ENCODE results near the gene AFMID.
"Not testable (repeated sequence)": the region's sequence is repeated elsewhere in the genome, so short reads cannot be mapped to it uniquely, and the experiment has no call there.

AFMID gene

DNA sequence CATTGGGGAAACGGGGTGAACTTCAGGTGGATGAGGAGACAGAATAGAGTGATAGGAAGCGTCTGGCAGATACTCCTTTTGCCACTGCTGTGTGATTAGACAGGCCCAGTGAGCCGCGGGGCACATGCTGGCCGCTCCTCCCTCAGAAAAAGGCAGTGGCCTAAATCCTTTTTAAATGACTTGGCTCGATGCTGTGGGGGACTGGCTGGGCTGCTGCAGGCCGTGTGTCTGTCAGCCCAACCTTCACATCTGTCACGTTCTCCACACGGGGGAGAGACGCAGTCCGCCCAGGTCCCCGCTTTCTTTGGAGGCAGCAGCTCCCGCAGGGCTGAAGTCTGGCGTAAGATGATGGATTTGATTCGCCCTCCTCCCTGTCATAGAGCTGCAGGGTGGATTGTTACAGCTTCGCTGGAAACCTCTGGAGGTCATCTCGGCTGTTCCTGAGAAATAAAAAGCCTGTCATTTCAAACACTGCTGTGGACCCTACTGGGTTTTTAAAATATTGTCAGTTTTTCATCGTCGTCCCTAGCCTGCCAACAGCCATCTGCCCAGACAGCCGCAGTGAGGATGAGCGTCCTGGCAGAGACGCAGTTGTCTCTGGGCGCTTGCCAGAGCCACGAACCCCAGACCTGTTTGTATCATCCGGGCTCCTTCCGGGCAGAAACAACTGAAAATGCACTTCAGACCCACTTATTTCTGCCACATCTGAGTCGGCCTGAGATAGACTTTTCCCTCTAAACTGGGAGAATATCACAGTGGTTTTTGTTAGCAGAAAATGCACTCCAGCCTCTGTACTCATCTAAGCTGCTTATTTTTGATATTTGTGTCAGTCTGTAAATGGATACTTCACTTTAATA is 37.3 kb downstream of the AFMID start:
- DNase-seq (ENCODE audit: low spot score): no peak

DNA sequence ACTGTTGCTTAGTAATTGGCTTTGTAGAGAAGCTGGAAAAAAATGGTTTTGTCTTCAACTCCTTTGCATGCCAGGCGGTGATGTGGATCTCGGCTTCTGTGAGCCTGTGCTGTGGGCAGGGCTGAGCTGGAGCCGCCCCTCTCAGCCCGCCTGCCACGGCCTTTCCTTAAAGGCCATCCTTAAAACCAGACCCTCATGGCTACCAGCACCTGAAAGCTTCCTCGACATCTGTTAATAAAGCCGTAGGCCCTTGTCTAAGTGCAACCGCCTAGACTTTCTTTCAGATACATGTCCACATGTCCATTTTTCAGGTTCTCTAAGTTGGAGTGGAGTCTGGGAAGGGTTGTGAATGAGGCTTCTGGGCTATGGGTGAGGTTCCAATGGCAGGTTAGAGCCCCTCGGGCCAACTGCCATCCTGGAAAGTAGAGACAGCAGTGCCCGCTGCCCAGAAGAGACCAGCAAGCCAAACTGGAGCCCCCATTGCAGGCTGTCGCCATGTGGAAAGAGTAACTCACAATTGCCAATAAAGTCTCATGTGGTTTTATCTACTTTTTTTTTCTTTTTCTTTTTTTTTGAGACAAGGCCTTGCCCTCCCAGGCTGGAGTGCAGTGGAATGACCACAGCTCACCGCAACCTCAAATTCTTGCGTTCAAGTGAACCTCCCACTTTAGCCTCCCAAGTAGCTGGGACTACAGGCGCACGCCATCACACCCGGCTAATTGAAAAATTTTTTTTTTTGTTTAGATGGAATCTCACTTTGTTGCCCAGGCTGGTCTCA is 38.1 kb downstream of the AFMID start:
- no peak for DNase-seq (ENCODE audit: low spot score)

DNA sequence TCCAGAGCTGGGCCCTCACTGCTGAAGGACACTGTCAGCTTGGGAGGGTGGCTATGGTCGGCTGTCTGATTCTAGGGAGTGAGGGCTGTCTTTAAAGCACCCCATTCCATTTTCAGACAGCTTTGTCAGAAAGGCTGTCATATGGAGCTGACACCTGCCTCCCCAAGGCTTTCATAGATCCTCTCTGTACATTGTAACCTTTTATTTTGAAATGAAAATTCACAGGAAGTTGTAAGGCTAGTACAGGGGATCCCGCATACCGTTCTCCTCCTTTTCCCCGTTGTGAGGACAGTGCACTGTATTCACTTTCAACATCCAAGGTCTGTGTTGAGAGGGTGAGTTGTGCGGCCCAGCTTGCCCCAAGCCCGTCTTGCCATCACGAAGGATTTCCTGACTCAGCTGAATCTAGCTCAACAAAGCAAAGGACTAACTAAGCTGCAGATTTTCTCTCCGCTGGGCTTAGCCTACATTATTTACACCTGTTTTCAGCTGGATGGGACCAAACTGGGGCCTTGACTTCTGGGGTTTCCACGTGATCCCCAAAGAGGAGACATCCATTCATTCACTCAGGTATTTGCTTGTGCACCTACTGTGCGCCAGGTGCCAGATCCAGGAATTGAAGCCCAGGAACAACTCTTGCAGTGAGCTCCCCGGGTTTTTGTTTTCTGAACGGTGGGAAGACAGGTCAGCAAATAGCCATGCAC is 39.0 kb downstream of the AFMID start:
- DNase-seq (ENCODE audit: low spot score): no peak

DNA sequence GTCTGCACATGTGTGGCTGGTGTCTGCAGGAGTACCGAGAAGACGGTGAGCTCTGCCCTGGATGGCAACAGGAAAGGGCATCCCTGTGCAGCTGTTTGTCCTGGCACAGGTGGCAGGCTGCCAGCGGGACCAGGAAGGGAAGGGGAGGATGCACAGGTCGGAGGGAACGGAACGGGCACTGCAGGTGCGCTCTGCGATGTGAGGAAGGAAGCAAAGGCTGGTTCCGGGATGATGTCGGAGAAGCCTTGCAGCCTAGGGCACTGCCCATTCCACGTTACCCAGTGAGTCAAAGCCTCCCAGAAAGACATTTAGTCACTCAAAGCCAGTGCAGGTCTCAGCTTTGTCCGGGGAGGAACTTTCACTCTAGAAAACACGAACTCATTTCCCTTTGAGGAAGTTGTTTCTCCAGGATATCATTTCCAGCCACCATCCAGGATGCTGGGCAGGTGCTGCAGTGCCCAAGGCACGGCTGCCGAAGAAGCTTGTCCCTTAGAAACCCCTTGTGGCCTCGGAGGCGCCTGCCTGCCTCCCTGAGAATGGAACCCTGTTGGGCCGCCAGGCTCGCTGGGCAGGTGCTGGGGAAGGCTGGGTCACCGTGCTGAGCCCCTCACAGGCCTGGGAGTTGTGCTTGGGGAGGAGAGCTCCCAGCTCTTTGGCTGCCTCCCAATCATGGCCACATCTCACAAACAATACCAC is 39.7 kb downstream of the AFMID start:
- no peak for DNase-seq (ENCODE audit: low spot score)

DNA sequence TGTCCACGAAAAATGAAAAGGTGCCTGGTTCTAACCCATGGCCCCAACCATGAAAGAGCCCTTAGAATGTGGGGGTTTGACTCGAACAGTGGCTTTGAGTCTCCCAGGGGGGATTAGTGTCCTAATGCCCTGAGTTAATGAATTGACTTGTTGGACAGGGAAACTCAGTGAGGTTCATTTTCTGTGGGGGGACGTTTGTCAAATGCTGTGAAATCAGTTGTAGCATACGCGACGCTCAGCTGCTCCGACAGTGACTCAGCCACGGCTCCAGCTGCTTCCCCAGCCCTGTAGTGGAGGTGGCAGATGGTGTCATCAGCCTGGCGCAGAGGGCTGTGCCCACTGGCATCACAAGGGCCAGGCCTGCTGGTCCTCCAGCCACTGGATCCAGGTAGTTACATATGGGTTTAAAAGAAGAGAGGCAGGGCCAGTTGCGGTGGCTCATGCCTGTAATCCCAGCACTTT is 40.3 kb downstream of the AFMID start:
- no peak for DNase-seq (ENCODE audit: low spot score)

DNA sequence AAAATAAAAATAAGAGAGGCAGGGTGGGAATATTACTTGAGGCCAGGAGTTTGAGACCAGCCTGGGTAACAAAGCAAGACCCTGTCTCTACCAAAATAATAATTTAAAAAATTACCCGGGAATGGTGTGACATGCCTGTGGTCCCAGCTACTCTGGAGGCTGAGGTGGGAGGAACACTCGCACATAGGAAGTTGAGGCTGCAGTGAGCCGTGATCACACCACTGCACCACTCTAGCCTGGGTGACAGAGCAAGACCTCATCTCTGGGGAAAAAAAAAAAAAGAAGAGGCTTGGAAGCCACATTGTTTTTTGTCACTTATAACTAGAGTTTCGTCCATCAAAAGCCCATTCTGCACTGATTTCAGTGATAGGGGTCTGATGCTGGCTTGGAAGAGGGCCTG is 41.0 kb downstream of the AFMID start:
- no peak for DNase-seq (ENCODE audit: low spot score)

DNA sequence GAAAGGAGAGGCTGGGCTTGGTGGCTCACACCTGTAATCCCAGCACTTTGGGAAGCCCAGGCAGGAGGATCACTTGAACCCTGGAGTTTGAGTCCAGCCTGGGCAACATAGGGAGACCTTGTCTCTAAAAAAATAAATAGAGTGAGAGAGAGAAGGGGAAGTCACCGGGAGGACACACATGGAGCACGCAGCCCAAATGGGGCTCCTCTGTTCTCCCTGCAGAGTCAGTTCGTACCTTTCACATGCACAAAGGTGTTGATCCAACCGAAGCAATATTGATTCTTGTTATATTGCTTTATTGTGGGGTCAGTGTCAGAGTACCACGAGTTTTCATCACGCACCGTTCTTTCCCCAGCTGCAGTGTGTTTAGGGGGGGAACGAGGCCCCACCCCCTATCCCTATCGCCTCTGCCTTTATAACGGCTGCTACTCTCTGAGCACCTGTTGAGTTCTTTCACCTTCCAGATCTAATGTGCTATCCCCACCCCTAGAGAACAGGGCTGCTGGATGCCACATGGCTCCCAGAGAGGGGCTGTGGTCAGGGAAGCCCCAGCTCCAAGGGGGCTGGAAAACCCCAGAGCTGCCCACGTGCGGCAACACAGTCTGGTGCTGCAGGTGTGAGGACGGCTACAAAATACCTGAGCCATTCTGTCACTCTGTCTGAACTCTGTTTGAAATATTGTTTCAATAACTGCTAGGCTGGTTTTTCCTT is 43.2 kb downstream of the AFMID start:
- DNase-seq (ENCODE audit: low spot score): no peak

DNA sequence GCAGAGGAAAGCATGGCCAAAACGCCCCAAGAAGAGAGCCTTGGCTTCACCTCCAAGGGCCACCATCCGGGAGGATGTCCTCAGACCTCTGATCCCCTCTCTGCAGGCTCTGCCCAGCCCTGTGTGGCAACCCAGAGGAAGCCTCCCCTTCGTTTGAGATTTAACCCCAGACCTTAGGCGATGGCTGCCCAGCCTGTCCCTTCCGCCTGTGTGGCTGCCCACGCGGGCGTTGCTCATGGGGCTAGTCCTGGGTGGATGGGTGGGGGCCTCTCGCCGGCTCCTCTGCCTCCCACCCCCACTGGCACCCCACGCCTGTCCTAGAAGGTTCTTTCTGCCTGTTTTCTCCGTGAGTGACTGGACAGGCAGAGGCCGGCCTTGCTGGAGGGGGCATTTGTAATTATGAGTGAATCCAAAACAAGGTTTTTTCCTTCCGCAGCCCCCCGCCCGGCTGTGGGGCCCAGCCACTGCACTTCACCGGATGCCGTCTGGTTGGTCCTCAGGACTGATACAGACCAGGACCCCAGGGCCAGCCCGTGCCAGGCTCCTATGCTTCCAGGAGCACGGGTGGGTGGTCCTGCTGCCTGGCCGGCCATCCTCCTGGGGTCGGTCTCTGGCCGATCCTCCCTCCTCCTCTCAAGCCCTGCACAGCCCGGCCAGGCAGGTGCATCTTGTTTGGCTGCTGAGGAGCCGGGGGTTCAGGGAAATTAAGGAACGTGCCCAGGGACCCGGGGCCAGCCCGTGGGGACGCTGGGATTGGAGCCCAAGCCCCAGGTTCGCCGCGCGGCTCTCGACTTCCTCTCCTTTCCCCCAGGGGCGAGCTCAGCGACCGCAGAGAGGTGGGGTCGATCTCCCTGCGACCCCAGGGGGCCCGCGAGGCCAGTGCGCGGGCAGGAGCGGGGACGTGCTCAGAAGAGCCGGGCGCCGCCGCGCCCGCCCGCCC is 44.1 kb downstream of the AFMID start, which contains the start of gene TMEM235:
Gene TMEM235 (plus strand): TSS at position 636 of the 940 bp plus-strand sequence. CDS start 393 bp downstream, outside the sequence.
- DNase-seq (ENCODE audit: low spot score): no peak

DNA sequence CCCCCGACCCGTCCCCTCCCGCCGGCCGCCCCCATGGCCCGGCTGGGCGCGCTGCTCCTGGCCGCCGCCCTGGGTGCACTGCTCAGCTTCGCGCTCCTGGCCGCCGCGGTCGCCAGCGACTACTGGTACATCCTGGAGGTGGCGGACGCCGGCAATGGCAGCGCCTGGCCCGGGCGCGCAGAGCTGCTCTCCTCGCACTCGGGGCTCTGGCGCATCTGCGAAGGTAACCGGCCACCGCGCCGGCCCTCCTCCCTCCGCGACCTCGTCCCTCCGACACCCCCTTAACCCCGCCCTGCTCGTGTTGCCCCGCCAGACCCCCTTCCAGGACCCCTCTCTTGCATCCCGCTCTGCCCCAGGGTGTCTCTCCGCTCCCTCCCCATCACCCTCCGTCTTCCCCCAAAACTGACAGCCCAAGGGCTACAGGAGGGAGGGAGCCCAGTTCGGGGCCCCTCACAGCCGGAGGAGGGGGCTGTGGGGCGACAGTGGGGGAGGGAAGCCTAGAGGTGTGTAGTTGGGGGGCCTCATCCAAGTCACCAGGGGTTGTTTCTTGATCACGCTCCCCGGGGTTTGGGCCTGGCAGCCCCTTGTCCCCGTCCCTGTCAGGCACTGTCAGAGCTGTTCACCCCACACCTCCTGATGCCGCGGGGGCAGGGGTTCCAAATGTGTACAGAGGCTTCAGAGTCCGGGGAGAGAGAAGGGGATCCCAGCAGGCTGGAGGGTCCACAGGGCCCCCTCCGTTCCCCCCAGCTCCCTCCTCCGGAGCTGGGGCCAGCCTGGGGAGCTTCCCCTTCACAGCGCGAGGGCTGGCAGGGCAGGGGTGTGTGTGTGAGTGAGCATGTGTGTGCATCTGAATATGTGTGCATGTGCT is 45.1 kb downstream of the AFMID start:
- no peak for DNase-seq (ENCODE audit: low spot score)

DNA sequence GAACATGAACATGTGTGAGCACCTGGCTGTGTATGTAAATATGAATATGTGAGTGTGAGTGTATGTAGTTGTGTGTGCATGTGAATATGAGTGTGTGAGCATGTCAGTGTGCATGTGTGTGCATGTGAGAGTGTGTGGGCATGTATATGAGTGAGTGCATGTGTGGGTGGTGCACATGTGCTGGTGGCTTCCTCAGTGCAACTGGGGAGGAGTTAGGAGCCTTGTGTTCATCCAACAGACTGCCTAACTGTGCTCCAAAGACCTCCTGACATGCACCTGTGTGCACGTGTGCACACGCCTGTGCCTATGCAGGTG is 45.7 kb downstream of the AFMID start:
- no peak for DNase-seq (ENCODE audit: low spot score)

DNA sequence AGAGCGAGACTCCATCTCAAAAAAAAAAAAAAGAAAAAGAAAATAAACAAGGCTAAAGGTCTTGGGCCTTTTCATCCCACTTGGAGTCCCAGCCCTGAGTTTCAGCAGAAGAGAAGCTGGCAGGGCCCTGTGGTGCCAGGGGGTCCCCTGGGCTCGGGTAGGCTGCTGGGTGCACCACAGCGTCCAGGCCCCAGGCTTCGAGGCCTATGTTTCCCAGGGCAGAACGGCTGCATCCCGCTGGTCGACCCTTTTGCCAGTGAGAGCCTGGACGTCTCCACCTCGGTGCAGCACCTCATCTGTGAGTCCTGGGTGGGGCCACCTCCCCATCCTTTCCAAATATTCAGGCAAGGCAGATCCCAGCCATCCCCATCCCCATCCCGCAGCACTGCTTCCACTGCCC is 46.5 kb downstream of the AFMID start:
- no peak for DNase-seq (ENCODE audit: low spot score)

DNA sequence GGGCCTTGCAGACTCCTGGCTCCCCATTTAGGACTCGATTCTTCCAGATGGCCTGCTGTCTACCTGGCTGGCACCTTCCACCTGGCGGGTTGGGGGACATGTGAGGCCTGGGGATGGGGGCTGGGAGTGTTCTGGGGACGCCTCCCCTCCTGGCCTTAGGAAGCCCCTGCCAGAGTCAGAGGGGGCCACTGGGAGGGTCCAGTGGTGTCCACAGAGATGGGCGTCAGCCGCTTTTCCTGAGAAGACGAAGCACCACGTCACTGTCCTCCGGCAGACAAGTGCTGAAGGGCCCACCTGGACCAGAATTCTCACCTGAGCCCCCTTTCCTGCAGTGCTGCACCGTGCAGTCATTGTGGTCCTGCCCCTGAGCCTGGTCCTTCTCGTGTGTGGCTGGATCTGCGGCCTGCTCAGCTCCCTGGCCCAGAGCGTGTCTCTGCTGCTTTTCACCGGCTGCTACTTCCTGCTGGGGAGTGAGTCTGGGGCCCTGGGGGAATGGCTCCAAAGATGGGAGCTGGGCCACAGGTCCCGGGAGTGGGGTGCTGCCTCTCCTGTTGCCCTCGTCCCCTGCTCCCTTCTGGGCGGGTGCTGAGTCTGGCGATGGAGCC is 47.2 kb downstream of the AFMID start:
- no peak for DNase-seq (ENCODE audit: low spot score)

DNA sequence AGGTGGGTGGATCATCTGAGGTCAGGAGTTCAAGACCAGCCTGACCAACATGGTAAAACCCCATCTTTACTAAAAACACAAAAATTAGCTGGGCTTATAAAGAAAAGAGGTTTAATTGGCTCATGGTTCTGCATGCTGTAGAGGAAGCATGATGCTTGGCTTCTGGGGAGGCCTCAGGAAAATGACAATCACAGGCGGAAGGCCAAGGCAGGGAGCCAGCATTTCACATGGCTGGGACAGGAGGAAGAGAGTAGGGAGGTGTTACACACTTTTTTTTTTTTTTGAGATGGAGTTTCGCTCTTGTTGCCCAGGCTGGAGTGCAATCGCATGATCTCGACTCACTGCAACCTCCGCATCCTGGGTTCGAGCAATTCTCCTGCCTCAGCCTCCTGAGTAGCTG is 47.9 kb downstream of the AFMID start:
- not testable (repeated sequence) for DNase-seq (ENCODE audit: low spot score)

DNA sequence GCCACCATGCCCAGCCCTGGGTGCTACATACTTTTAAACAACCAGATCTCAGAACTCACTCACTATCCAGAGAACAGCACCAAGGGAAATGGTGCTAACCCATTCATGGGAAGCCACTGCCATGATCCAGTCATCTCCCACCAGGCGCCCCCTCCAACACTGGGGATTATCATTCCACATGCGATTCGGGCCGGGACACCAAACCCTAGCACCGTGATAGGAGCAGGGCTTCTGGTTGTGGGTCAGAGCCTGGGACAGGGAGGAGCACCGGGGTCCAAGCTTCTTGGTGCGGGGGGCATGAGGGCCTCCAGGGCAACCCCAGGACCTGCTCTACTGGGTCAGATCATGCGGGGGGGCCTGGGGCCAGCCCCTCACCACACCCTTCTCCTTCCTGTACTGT is 48.7 kb downstream of the AFMID start:
- no peak for DNase-seq (ENCODE audit: low spot score)

DNA sequence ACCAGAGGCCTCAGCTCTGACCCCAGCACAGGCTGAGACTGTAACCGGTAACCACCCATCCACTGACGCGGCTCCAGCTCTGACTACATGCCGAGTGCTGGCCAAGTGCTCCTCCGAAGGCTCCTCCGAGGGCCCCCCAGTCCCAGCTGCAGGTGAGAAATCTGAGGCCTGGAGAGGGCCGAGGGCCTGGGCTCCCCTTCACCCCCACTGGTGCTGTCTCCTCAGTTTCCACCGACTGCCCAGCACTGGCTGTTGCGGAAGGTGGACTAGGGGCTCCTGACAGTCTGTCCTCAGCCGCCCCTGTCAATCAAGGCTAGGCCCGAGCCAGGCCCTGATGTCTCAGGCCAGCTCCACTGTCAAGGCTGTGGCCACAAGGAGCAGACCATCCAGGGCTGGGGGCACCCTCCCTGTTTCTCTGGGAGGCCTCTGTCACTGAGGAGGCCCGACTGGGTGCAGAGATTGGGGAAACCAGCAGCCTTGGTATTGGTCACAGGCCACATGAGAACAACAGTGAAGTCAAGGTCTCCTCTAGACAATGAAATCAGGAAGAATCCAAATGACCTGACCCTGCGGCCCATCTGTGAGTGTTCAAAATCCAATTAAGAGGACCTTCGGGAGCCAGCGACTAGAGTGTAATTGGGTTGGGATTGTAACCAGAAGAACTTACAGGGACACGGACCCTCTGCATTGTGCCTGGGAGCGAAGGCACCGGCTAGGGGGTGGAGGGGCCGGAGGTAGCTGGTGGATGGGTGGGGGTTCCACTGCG is 49.4 kb downstream of the AFMID start:
- no peak for DNase-seq (ENCODE audit: low spot score)

DNA sequence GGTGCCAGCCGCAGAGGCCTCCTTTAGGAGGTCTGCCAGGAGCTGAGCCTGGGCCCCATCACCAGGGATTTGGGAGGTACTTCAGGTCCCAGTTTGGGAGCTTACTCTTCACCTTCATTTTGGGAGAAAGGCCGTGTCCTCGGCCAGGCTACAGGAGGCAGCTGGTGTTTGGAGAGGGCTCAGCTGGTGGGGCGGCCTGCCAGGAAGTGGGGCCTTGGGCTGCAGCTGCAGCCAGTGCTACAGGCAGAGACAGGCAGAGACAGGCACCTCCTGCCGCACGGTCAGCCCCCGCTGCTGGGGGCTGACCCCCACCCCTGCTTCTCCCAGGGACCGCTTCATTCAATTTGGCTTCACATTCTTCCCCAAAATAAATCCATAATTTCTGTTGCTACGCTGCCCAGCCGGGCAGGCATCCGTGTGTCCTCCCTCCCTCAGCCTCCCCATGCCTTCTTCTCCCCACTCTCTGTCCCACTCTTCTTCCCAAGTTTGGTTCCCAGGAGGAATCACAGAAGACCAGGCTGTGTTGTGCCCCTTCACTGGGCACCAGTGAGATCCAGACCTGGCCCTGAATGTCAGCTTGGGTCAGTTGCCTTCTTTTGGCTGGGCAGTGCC is 50.3 kb downstream of the AFMID start:
- no peak for DNase-seq (ENCODE audit: low spot score)

DNA sequence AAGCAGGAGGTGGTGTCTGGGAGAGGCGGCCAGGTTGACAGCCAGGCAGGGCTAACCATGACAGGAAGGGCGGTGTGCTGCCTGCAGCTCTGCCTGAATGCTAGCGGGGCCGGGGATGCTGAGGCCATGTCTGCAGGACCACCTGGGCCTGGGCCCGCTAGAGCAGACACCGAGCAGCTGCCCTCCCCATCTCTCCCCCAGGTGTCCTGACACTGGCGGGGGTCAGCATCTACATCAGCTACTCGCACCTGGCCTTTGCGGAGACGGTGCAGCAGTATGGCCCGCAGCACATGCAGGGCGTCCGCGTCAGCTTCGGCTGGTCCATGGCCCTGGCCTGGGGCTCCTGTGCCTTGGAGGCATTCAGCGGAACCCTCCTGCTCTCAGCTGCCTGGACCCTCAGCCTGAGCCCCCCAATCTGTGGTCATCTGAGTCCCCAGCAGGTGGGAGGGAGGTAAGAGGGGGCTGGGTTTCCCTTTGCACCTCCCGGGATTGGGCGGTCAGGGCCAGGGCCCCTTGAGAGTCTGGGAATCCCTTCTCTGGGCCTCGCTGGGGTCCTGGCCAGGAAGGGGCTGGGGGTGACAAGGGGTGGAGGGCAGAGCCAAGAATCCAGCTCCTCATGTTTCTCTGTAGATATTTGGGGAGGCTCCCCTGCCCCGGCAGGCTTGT is 51.8 kb downstream of the AFMID start:
- DNase-seq (ENCODE audit: low spot score): no peak
